ENCODE data around the gene ADAM8.
A peak's percentile ranks its signal among the peaks of the same experiment; 100 is the strongest.

The ADAM8 gene

GRCh38 chr10:133259602-133259989 lies 17.1 kb downstream of the ADAM8 start:
- peak overlapping the region; percentile 3; the same call in 1 of the 2 replicates for H3K9ac ChIP-seq (ENCODE audit: low read depth, low read length)
- peak overlapping the region; percentile 41 for H3K27ac ChIP-seq (ENCODE audit: low read length)
- TF ChIP-seq EZH2 (IDR thresholded peaks at IDR 0.05; ENCODE audit: borderline replicate concordance, low read depth, low read length, severe bottlenecking) (no peak), CTCF (IDR thresholded peaks at IDR 0.05; ENCODE audit: borderline replicate concordance, extremely low read depth, low read length, poor library complexity, severe bottlenecking) (no peak)
- peaks cover 34% of the 10 kb centered on the region for H3K4me1 ChIP-seq (ENCODE audit: insufficient read depth, low read length)
- no peaks in the 10 kb centered on the region for H3K9me3 ChIP-seq (ENCODE audit: insufficient read depth, low read length, severe bottlenecking)
- peak overlapping the region; percentile 31 for H3K4me2 ChIP-seq (ENCODE audit: insufficient read depth, low read length)
- peaks cover 38% of the 10 kb centered on the region for H4K20me1 ChIP-seq (ENCODE audit: insufficient read depth, low read length)
- H2AFZ ChIP-seq (ENCODE audit: low read depth, low read length): no peak overlapping the region
- DNase-seq: no peak
- no peaks in the 10 kb centered on the region for H3K79me2 ChIP-seq (ENCODE audit: insufficient read depth, low read length)
- H3K27me3 ChIP-seq (ENCODE audit: insufficient read depth, low read length, poor library complexity): no peaks in the 10 kb centered on the region
- H3K4me3 ChIP-seq (ENCODE audit: low read depth in 1 of 2, low read length in 2 of 2): no peak overlapping the region
- no peaks in the 10 kb centered on the region for H3K36me3 ChIP-seq (ENCODE audit: insufficient read depth, low read length)
- ATAC-seq (ENCODE audit: insufficient read depth, low read depth): peak; percentile 3; the same call in 2 of the 3 replicates

- H3K27ac ChIP-seq (ENCODE audit: low read length): peak overlapping the region; percentile 41
- DNase-seq (peak; percentile 93), ATAC-seq (ENCODE audit: insufficient read depth, low read depth) (peak; percentile 84)
- no peak overlapping the region for H2AFZ ChIP-seq (ENCODE audit: low read depth, low read length)
- H3K4me3 ChIP-seq (ENCODE audit: low read depth in 1 of 2, low read length in 2 of 2): 0 out of 4 replicates have a peak overlapping the region, but pooled peaks of 1 of the 2 experiments have one; percentile 14
- peak overlapping the region; percentile 45 for H3K4me2 ChIP-seq (ENCODE audit: insufficient read depth, low read length)
- no peaks in the 10 kb centered on the region for H3K36me3 ChIP-seq (ENCODE audit: insufficient read depth, low read length)
- no peaks in the 10 kb centered on the region for H3K79me2 ChIP-seq (ENCODE audit: insufficient read depth, low read length)
- no peaks in the 10 kb centered on the region for H3K27me3 ChIP-seq (ENCODE audit: insufficient read depth, low read length, poor library complexity)
- no peak for TF ChIP-seq EZH2 (IDR thresholded peaks at IDR 0.05; ENCODE audit: borderline replicate concordance, low read depth, low read length, severe bottlenecking)
- peak; percentile 48 for TF ChIP-seq CTCF (IDR thresholded peaks at IDR 0.05; ENCODE audit: borderline replicate concordance, extremely low read depth, low read length, poor library complexity, severe bottlenecking)
- peaks cover 34% of the 10 kb centered on the region for H4K20me1 ChIP-seq (ENCODE audit: insufficient read depth, low read length)
- peak overlapping the region; percentile 32 for H3K9ac ChIP-seq (ENCODE audit: low read depth, low read length)
- peaks cover 34% of the 10 kb centered on the region for H3K4me1 ChIP-seq (ENCODE audit: insufficient read depth, low read length)
- no peaks in the 10 kb centered on the region for H3K9me3 ChIP-seq (ENCODE audit: insufficient read depth, low read length, severe bottlenecking)
These were observed 17.7 kb downstream of the ADAM8 start for GRCh38 chr10:133258818-133259601.

GRCh38 chr10:133258066-133258817 lies 18.4 kb downstream of the ADAM8 start:
- DNase-seq (peak; percentile 38), ATAC-seq (ENCODE audit: insufficient read depth, low read depth) (no peak; the same call in 2 of the 3 replicates)
- peak overlapping the region; percentile 32 for H3K9ac ChIP-seq (ENCODE audit: low read depth, low read length)
- H3K4me2 ChIP-seq (ENCODE audit: insufficient read depth, low read length): peak overlapping the region; percentile 45
- no peaks in the 10 kb centered on the region for H3K27me3 ChIP-seq (ENCODE audit: insufficient read depth, low read length, poor library complexity)
- H4K20me1 ChIP-seq (ENCODE audit: insufficient read depth, low read length): peaks cover 34% of the 10 kb centered on the region
- no peak overlapping the region for H2AFZ ChIP-seq (ENCODE audit: low read depth, low read length)
- H3K9me3 ChIP-seq (ENCODE audit: insufficient read depth, low read length, severe bottlenecking): no peaks in the 10 kb centered on the region
- H3K4me1 ChIP-seq (ENCODE audit: insufficient read depth, low read length): peaks cover 34% of the 10 kb centered on the region
- H3K4me3 ChIP-seq (ENCODE audit: low read depth in 1 of 2, low read length in 2 of 2): 0 out of 4 replicates have a peak overlapping the region, but pooled peaks of 1 of the 2 experiments have one; percentile 14
- H3K79me2 ChIP-seq (ENCODE audit: insufficient read depth, low read length): no peaks in the 10 kb centered on the region
- H3K27ac ChIP-seq (ENCODE audit: low read length): peak overlapping the region; percentile 41
- TF ChIP-seq CTCF (IDR thresholded peaks at IDR 0.05; ENCODE audit: borderline replicate concordance, extremely low read depth, low read length, poor library complexity, severe bottlenecking): no peak
- no peak for TF ChIP-seq EZH2 (IDR thresholded peaks at IDR 0.05; ENCODE audit: borderline replicate concordance, low read depth, low read length, severe bottlenecking)
- H3K36me3 ChIP-seq (ENCODE audit: insufficient read depth, low read length): no peaks in the 10 kb centered on the region

Data from DND-41 (cell line).